Esophagus muscularis mucosa (tissue), 3 donors: ENCODE measurements around the gene TRIM38.
"Not testable (repeated sequence)": the region's sequence is repeated elsewhere in the genome, so short reads cannot be mapped to it uniquely, and the experiment has no call there.

Source experiments
- POLR2AphosphoS5 ChIP-seq, 2 donors: sonication (generic); formaldehyde crosslinking; IDR thresholded peaks; one replicate each; pipeline ENCODE4 v1.6.1; 2017; ENCODE audit warnings: antibody characterized with exemption in 2 of 2
- TF ChIP-seq, protein P1 (sequence below), 3 experiments: fragments of 200-600 bp in 2 of 3; fragments of 450-650 bp in 1 of 3; sonication (generic) in 2 of 3; IDR thresholded peaks; one replicate each; pipeline ENCODE4 v1.5.1; 2017 to 2019; ENCODE audit warnings: antibody characterized with exemption in 3 of 3, mild to moderate bottlenecking in 2 of 3, moderate library complexity in 1 of 3

GRCh38 chr6:26006940-26007305 is 44.3 kb downstream of the TRIM38 start:
- TF ChIP-seq, protein P1, sequence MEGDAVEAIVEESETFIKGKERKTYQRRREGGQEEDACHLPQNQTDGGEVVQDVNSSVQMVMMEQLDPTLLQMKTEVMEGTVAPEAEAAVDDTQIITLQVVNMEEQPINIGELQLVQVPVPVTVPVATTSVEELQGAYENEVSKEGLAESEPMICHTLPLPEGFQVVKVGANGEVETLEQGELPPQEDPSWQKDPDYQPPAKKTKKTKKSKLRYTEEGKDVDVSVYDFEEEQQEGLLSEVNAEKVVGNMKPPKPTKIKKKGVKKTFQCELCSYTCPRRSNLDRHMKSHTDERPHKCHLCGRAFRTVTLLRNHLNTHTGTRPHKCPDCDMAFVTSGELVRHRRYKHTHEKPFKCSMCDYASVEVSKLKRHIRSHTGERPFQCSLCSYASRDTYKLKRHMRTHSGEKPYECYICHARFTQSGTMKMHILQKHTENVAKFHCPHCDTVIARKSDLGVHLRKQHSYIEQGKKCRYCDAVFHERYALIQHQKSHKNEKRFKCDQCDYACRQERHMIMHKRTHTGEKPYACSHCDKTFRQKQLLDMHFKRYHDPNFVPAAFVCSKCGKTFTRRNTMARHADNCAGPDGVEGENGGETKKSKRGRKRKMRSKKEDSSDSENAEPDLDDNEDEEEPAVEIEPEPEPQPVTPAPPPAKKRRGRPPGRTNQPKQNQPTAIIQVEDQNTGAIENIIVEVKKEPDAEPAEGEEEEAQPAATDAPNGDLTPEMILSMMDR (IDR thresholded peaks at IDR 0.05), result not testable (repeated sequence)
- TF ChIP-seq POLR2AphosphoS5 (IDR thresholded peaks at IDR 0.05), result not testable (repeated sequence)
